GM19240 (cell line): ENCODE results near the gene MTUS2.
"Not testable (repeated sequence)": the region's sequence is repeated elsewhere in the genome, so short reads cannot be mapped to it uniquely, and the experiment has no call there.

ENCODE experiments used
- DNase-seq: peaks from one replicate; pipeline ENCODE4 v3.0.0; 2011; ENCODE audit warnings: low spot score; ENCODE audit not compliant: insufficient read length

MTUS2 gene

GRCh38 chr13:28958018-28958417 lies 137.9 kb downstream of the MTUS2 start:
- no peak for DNase-seq

- no peak for DNase-seq
Measured at GRCh38 chr13:28958441-28958840, 138.3 kb downstream of the MTUS2 start.

- no peak for DNase-seq
Measured at GRCh38 chr13:28964052-28964451, 143.9 kb downstream of the MTUS2 start.

GRCh38 chr13:28964803-28965202 lies 144.7 kb downstream of the MTUS2 start:
- no peak for DNase-seq

GRCh38 chr13:28967029-28967915 lies 147.1 kb downstream of the MTUS2 start:
- DNase-seq: no peak

GRCh38 chr13:28976195-28976594 lies 156.1 kb downstream of the MTUS2 start:
- DNase-seq: no peak

GRCh38 chr13:28976636-28977035 lies 156.5 kb downstream of the MTUS2 start:
- no peak for DNase-seq

- DNase-seq: no peak
Measured at GRCh38 chr13:28978574-28978973, 158.4 kb downstream of the MTUS2 start.

- DNase-seq: no peak
Measured at GRCh38 chr13:28981530-28981929, 161.4 kb downstream of the MTUS2 start.

GRCh38 chr13:28983641-28984040 lies 163.5 kb downstream of the MTUS2 start:
- DNase-seq: no peak

GRCh38 chr13:28984326-28984725 lies 164.2 kb downstream of the MTUS2 start:
- no peak for DNase-seq

GRCh38 chr13:28984825-28985224 lies 164.7 kb downstream of the MTUS2 start:
- no peak for DNase-seq

GRCh38 chr13:28990378-28990777 lies 170.2 kb downstream of the MTUS2 start:
- not testable (repeated sequence) for DNase-seq

GRCh38 chr13:28991764-28992163 lies 171.6 kb downstream of the MTUS2 start:
- no peak for DNase-seq

- DNase-seq: no peak
Measured at GRCh38 chr13:29000826-29001225, 180.7 kb downstream of the MTUS2 start.

- no peak for DNase-seq
Measured at GRCh38 chr13:29005035-29005762, 185.1 kb downstream of the MTUS2 start.

- no peak for DNase-seq
Measured at GRCh38 chr13:29005763-29006120, 185.6 kb downstream of the MTUS2 start.

- DNase-seq: no peak
Measured at GRCh38 chr13:29006359-29006850, 186.3 kb downstream of the MTUS2 start.

GRCh38 chr13:29008296-29008695 lies 188.2 kb downstream of the MTUS2 start:
- DNase-seq: no peak

- DNase-seq: no peak
Measured at GRCh38 chr13:29020314-29020713, 200.2 kb downstream of the MTUS2 start.

GRCh38 chr13:29021311-29021710 lies 201.2 kb downstream of the MTUS2 start:
- DNase-seq: no peak

GRCh38 chr13:29021717-29022116 lies 201.6 kb downstream of the MTUS2 start:
- DNase-seq: no peak
